ENCODE data around the gene FAT3. TPM values are rescaled to one million over a fixed set of nuclear protein-coding genes. Genes with fewer than 3 reads are reported as not detected.

The FAT3 gene
- polyA plus RNA-seq, 1 experiment: 0.11 TPM

GRCh38 chr11:92222701-92223100 is 1.9 kb upstream of the FAT3 start:
- POLR2A ChIA-PET: no interaction called here
- H3K27ac ChIP-seq (ENCODE audit: low read depth, low read length): no peak overlapping the region
- no peak for DNase-seq (ENCODE audit: low read depth, low spot score)
- no peak for TF ChIP-seq CTCF (IDR thresholded peaks at IDR 0.05; ENCODE audit: low read depth, low read length)
- no peak overlapping the region for H3K4me3 ChIP-seq (ENCODE audit: low read depth, low read length)
- CTCF ChIA-PET: no interaction called here
- no peaks in the 10 kb centered on the region; the same call in 1 of the 2 replicates for H3K9me3 ChIP-seq (ENCODE audit: control insufficient read depth, insufficient read depth, low read length)
- peaks cover 39% of the 10 kb centered on the region for H3K27me3 ChIP-seq (ENCODE audit: control insufficient read depth, insufficient read depth, low read length)

GRCh38 chr11:92224054-92224406 is 588 bp upstream of the FAT3 start:
- H3K27me3 ChIP-seq (ENCODE audit: control insufficient read depth, insufficient read depth, low read length): peaks cover 52% of the 10 kb centered on the region

DNA sequence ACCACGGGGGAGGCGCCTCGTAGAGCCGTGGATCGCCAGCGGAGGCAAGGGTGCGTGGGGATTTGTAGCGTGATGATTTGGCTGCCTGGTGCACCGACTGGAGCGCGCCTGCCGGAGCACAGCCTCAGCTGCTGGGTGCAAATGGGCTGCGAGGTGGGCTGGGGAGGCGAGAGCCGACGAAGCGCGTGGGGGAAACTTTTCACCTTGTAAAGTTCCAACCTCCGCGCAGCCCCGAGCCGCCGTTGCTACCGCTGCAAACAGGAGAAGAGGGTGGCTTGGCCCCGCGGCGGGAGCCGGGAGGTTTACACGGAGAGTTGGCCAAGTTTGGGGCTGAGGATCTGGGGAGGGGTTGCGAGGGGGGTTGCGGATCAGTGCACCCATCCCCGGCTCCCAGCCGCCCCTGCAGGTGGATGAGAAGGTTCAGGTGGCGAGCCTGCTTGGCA is 528 bp downstream of the FAT3 start:
- peak overlapping the region; percentile 52 for H3K4me3 ChIP-seq (ENCODE audit: low read depth, low read length)
- POLR2A ChIA-PET: no interaction called here
- no peak for DNase-seq (ENCODE audit: low read depth, low spot score)
- H3K9me3 ChIP-seq (ENCODE audit: control insufficient read depth, insufficient read depth, low read length): no peaks in the 10 kb centered on the region; the same call in 1 of the 2 replicates
- CTCF ChIA-PET: no interaction called here
- H3K27me3 ChIP-seq (ENCODE audit: control insufficient read depth, insufficient read depth, low read length): peaks cover 52% of the 10 kb centered on the region
- no peak for TF ChIP-seq CTCF (IDR thresholded peaks at IDR 0.05; ENCODE audit: low read depth, low read length)
- no peak overlapping the region for H3K27ac ChIP-seq (ENCODE audit: low read depth, low read length)

More at GRCh38 chr11:92224054-92224406, 588 bp upstream of the FAT3 start:
- no peaks in the 10 kb centered on the region; the same call in 1 of the 2 replicates for H3K9me3 ChIP-seq (ENCODE audit: control insufficient read depth, insufficient read depth, low read length)
- CTCF ChIA-PET: no interaction called here
- TF ChIP-seq CTCF (IDR thresholded peaks at IDR 0.05; ENCODE audit: low read depth, low read length): no peak
- H3K4me3 ChIP-seq (ENCODE audit: low read depth, low read length): peak overlapping the region; percentile 52
- POLR2A ChIA-PET: no interaction called here
- DNase-seq (ENCODE audit: low read depth, low spot score): no peak
- H3K27ac ChIP-seq (ENCODE audit: low read depth, low read length): no peak overlapping the region

- ChIA-PET POLR2A (no interaction called here), CTCF (no interaction called here)
- DNase-seq (ENCODE audit: low read depth, low spot score): no peak
- no peak overlapping the region for H3K27ac ChIP-seq (ENCODE audit: low read depth, low read length)
- no peaks in the 10 kb centered on the region; the same call in 1 of the 2 replicates for H3K9me3 ChIP-seq (ENCODE audit: control insufficient read depth, insufficient read depth, low read length)
- TF ChIP-seq CTCF (IDR thresholded peaks at IDR 0.05; ENCODE audit: low read depth, low read length): no peak
- peak overlapping the region; percentile 52 for H3K4me3 ChIP-seq (ENCODE audit: low read depth, low read length)
- H3K27me3 ChIP-seq (ENCODE audit: control insufficient read depth, insufficient read depth, low read length): peaks cover 52% of the 10 kb centered on the region
These were observed 1.1 kb downstream of the FAT3 start for GRCh38 chr11:92225568-92226330.

DNA sequence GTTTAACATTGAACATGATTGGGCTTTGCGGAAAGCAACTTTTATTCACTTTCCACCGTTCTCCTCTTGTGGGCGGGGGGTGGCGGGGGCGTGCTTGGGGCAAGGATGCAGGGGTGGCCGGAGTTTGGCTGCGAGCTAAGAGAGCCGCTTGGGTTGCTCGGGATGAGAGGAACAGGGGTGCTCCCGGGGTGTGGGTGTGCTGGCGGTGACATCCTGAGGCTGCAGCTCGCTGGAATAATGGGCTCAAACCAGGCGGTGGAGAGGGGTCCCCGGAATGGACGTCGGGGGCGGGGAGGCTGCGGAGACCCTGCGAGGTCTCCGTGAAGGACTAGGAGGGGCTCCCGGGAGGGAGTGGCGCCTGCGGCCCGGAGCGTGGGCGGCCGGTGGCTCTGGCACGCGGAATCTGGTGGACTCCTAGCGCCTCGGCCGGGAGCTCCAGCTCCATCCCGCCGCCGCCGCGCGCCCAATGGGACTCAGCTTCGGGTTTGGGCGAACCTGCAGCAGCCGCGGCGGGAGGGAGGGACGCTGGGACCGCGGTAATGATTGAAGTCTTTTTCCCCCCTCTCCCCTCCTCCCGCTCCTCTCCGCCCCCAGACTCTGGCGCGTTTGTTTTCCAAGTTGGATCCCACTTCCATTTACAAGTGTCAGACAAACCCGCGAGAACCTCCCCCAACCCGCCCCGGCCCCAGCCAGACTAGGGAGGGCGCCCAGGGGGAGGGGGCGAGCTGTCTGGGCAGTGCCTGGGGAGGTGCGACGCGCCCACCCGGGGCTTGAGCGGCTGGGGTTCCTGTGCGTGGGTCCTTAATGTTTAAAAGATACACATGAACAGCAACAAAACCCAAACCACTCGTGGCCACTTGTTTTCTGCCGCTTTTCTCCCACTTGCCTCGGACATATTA is 2.0 kb downstream of the FAT3 start:
- POLR2A ChIA-PET: no interaction called here
- Histone ChIP-seq H3K27ac (ENCODE audit: low read depth, low read length) (no peak overlapping the region), H3K27me3 (ENCODE audit: control insufficient read depth, insufficient read depth, low read length) (peaks cover 52% of the 10 kb centered on the region), H3K9me3 (ENCODE audit: control insufficient read depth, insufficient read depth, low read length) (no peaks in the 10 kb centered on the region; the same call in 1 of the 2 replicates), H3K4me3 (ENCODE audit: low read depth, low read length) (peak overlapping the region; percentile 7; the same call in 1 of the 2 replicates)
- no peak for TF ChIP-seq CTCF (IDR thresholded peaks at IDR 0.05; ENCODE audit: low read depth, low read length)
- CTCF ChIA-PET: no interaction called here
- no peak for DNase-seq (ENCODE audit: low read depth, low spot score)
